WTC11 (cell line): ENCODE results near the gene RPS6KA5.

ENCODE experiments used
- CTCF ChIP-seq: fragments of 200-600 bp; IDR thresholded peaks from 2 replicates; pipeline ENCODE4 v1.8.0; 2022; ENCODE audit warnings: antibody characterized with exemption
- MAX ChIP-seq: sonication (generic); formaldehyde crosslinking; IDR thresholded peaks from 2 replicates; pipeline ENCODE4 v1.8.0; 2022; ENCODE audit warnings: mild to moderate bottlenecking, missing genetic modification reagents
- SMAD3 ChIP-seq: sonication (generic); formaldehyde crosslinking; IDR thresholded peaks from 2 replicates; pipeline ENCODE4 v1.8.0; 2022; ENCODE audit warnings: missing genetic modification reagents, mild to moderate bottlenecking, borderline replicate concordance
- TEAD1 ChIP-seq: sonication (generic); formaldehyde crosslinking; IDR thresholded peaks from 2 replicates; pipeline ENCODE4 v1.8.0; 2022; ENCODE audit warnings: mild to moderate bottlenecking, missing genetic modification reagents
- TF ChIP-seq, protein P1 (sequence below): sonication (generic); formaldehyde crosslinking; IDR thresholded peaks from 2 replicates; pipeline ENCODE4 v1.8.1; 2022; ENCODE audit warnings: low read depth, mild to moderate bottlenecking, moderate library complexity, missing genetic modification reagents, borderline replicate concordance
- TF ChIP-seq, protein P2 (sequence below): sonication (generic); formaldehyde crosslinking; IDR thresholded peaks from 2 replicates; pipeline ENCODE4 v1.8.1; 2022; ENCODE audit warnings: missing genetic modification reagents, borderline replicate concordance

DNA sequence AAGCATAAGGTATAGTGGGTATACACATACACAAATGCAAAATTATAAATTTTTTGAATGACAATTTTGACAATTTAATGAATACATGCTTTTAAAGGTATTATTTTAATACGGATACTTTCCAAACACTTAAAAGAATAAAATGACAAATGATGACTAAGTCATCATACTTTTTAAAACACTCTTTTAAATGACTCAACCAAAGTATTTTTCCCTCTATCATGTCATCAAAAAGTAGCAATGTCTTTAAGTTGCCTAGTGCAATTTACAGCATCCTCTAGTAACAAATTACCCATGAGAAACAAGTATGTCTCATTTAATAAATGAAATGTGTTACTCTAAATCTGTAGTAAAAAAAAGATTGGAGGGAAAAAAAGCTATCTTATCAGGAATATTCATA, 73.3 kb downstream of the RPS6KA5 start:
- no peak for TF ChIP-seq SMAD3 (CRISPR knock-in tag)
- no peak for TF ChIP-seq CTCF
- no peak for TF ChIP-seq TEAD1 (CRISPR knock-in tag)
- TF ChIP-seq, protein P1, sequence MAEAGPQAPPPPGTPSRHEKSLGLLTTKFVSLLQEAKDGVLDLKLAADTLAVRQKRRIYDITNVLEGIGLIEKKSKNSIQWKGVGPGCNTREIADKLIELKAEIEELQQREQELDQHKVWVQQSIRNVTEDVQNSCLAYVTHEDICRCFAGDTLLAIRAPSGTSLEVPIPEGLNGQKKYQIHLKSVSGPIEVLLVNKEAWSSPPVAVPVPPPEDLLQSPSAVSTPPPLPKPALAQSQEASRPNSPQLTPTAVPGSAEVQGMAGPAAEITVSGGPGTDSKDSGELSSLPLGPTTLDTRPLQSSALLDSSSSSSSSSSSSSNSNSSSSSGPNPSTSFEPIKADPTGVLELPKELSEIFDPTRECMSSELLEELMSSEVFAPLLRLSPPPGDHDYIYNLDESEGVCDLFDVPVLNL, result no peak
- TF ChIP-seq, protein P2, sequence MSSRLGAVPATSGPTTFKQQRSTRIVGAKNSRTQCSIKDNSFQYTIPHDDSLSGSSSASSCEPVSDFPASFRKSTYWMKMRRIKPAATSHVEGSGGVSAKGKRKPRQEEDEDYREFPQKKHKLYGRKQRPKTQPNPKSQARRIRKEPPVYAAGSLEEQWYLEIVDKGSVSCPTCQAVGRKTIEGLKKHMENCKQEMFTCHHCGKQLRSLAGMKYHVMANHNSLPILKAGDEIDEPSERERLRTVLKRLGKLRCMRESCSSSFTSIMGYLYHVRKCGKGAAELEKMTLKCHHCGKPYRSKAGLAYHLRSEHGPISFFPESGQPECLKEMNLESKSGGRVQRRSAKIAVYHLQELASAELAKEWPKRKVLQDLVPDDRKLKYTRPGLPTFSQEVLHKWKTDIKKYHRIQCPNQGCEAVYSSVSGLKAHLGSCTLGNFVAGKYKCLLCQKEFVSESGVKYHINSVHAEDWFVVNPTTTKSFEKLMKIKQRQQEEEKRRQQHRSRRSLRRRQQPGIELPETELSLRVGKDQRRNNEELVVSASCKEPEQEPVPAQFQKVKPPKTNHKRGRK, result no peak
- no peak for TF ChIP-seq MAX (CRISPR knock-in tag)
